DMS79 (cell line): Measurements from ENCODE around the gene MRPL1.
"Not testable (repeated sequence)": the region's sequence is repeated elsewhere in the genome, so short reads cannot be mapped to it uniquely, and the experiment has no call there.

Experiments used
- DNase-seq: peaks from one replicate; lab custom pipeline; 2025; lab: John Stamatoyannopoulos, UW

The MRPL1 gene

GRCh38 chr4:77913348-77913747 lies 50.7 kb downstream of the MRPL1 start:
- no peak for DNase-seq

- peak; percentile 54 for DNase-seq
These were observed 54.4 kb downstream of the MRPL1 start for GRCh38 chr4:77917075-77917474.

- no peak for DNase-seq
These were observed 55.0 kb downstream of the MRPL1 start for GRCh38 chr4:77917601-77918000.

- DNase-seq = no peak
These were observed 57.7 kb downstream of the MRPL1 start for GRCh38 chr4:77920371-77920770.

GRCh38 chr4:77921701-77922100 lies 59.1 kb downstream of the MRPL1 start:
- no peak for DNase-seq

GRCh38 chr4:77922158-77923094 lies 59.8 kb downstream of the MRPL1 start:
- DNase-seq = no peak

- DNase-seq = peak; percentile 86
These were observed 65.6 kb downstream of the MRPL1 start for GRCh38 chr4:77927991-77928925.

GRCh38 chr4:77930154-77930639 lies 67.6 kb downstream of the MRPL1 start:
- no peak for DNase-seq

- DNase-seq = no peak
These were observed 68.2 kb downstream of the MRPL1 start for GRCh38 chr4:77930876-77931275.

- no peak for DNase-seq
These were observed 69.0 kb downstream of the MRPL1 start for GRCh38 chr4:77931452-77932135.

GRCh38 chr4:77938560-77938959 lies 75.9 kb downstream of the MRPL1 start:
- no peak for DNase-seq

GRCh38 chr4:77945929-77946328 lies 83.3 kb downstream of the MRPL1 start:
- DNase-seq = not testable (repeated sequence)

GRCh38 chr4:77950203-77950602 lies 87.6 kb downstream of the MRPL1 start:
- DNase-seq = no peak

- DNase-seq = no peak
These were observed 89.8 kb downstream of the MRPL1 start for GRCh38 chr4:77952457-77952856.

GRCh38 chr4:77954690-77955089 lies 92.1 kb downstream of the MRPL1 start:
- no peak for DNase-seq

GRCh38 chr4:77956917-77957316 lies 94.3 kb downstream of the MRPL1 start:
- no peak for DNase-seq

GRCh38 chr4:77958897-77959296 lies 96.3 kb downstream of the MRPL1 start:
- no peak for DNase-seq

- peak; percentile 45 for DNase-seq
These were observed 97.1 kb downstream of the MRPL1 start for GRCh38 chr4:77959566-77960338.

- DNase-seq = no peak
These were observed 97.7 kb downstream of the MRPL1 start for GRCh38 chr4:77960367-77960766.

- no peak for DNase-seq
These were observed 100.4 kb downstream of the MRPL1 start for GRCh38 chr4:77963004-77963403.

GRCh38 chr4:77973657-77974056 lies 111.0 kb downstream of the MRPL1 start:
- DNase-seq = not testable (repeated sequence)
